ENCODE measurements around the gene DENND2D. TPM values are rescaled to one million over a fixed set of nuclear protein-coding genes. Genes with fewer than 3 reads are reported as not detected.

DENND2D gene
- total RNA-seq, 4 donors from 2014 or later: 25.3 to 37.1 (median 31.8) TPM

GRCh38 chr1:111183308-111184069, 17.0 kb downstream of the DENND2D start:
- H3K4me1 ChIP-seq: peaks cover 9% of the 10 kb centered on the region
- no peak overlapping the region for H3K27ac ChIP-seq
- H3K36me3 ChIP-seq: peaks cover 43% of the 10 kb centered on the region
- H3K4me3 ChIP-seq: no peak overlapping the region
- no peak for TF ChIP-seq POLR2AphosphoS5 (IDR thresholded peaks at IDR 0.05)
- TF ChIP-seq CTCF (IDR thresholded peaks at IDR 0.05): no peak
- no peak for TF ChIP-seq POLR2A (IDR thresholded peaks at IDR 0.05)
- TF ChIP-seq EP300 (IDR thresholded peaks at IDR 0.05): no peak
- no peak for DNase-seq (ENCODE audit: low spot score in 2 of 2)
- 83% methylated on average over 6 of the region's 6 CpGs for whole genome bisulfite sequencing
- no peaks in the 10 kb centered on the region for H3K9me3 ChIP-seq
- no peaks in the 10 kb centered on the region for H3K27me3 ChIP-seq

GRCh38 chr1:111182052-111182451, 18.4 kb downstream of the DENND2D start:
- 98% methylated on average over 2 of the region's 2 CpGs for WGBS

GRCh38 chr1:111179968-111180533, 20.4 kb downstream of the DENND2D start:
- peaks cover 30% of the 10 kb centered on the region for H3K36me3 ChIP-seq
- no peak overlapping the region for H3K27ac ChIP-seq
- H3K4me3 ChIP-seq: no peak overlapping the region
- peaks cover 9% of the 10 kb centered on the region for H3K4me1 ChIP-seq
- H3K9me3 ChIP-seq: no peaks in the 10 kb centered on the region
- H3K27me3 ChIP-seq: no peaks in the 10 kb centered on the region
- TF ChIP-seq POLR2A (IDR thresholded peaks at IDR 0.05) (no peak), CTCF (IDR thresholded peaks at IDR 0.05) (no peak), POLR2AphosphoS5 (IDR thresholded peaks at IDR 0.05) (no peak), EP300 (IDR thresholded peaks at IDR 0.05) (no peak)
- no peak for DNase-seq (ENCODE audit: low spot score in 2 of 2)

More at GRCh38 chr1:111182052-111182451, 18.4 kb downstream of the DENND2D start:
- DNase-seq (ENCODE audit: low spot score in 2 of 2): no peak
- Histone ChIP-seq H3K27ac (no peak overlapping the region), H3K9me3 (no peaks in the 10 kb centered on the region), H3K27me3 (no peaks in the 10 kb centered on the region), H3K36me3 (peaks cover 32% of the 10 kb centered on the region), H3K4me1 (peaks cover 9% of the 10 kb centered on the region), H3K4me3 (no peak overlapping the region)
- TF ChIP-seq EP300 (IDR thresholded peaks at IDR 0.05): no peak
- no peak for TF ChIP-seq POLR2AphosphoS5 (IDR thresholded peaks at IDR 0.05)

- no peak for DNase-seq (ENCODE audit: low spot score in 2 of 2)
- no peak overlapping the region for H3K4me3 ChIP-seq
- no peaks in the 10 kb centered on the region for H3K27me3 ChIP-seq
- no peak overlapping the region for H3K27ac ChIP-seq
- no peak for TF ChIP-seq CTCF (IDR thresholded peaks at IDR 0.05)
- no peak for TF ChIP-seq POLR2AphosphoS5 (IDR thresholded peaks at IDR 0.05)
- TF ChIP-seq POLR2A (IDR thresholded peaks at IDR 0.05): no peak
- no peak for TF ChIP-seq EP300 (IDR thresholded peaks at IDR 0.05)
- H3K4me1 ChIP-seq: no peaks in the 10 kb centered on the region
- no peaks in the 10 kb centered on the region for H3K9me3 ChIP-seq
- H3K36me3 ChIP-seq: peaks cover 45% of the 10 kb centered on the region
- WGBS: 57% methylated on average over 1 of the region's 1 CpG
Measured at GRCh38 chr1:111176678-111177077, 23.8 kb downstream of the DENND2D start.

- no peak for TF ChIP-seq CTCF (IDR thresholded peaks at IDR 0.05)
- TF ChIP-seq POLR2A (IDR thresholded peaks at IDR 0.05): no peak
- no peak for TF ChIP-seq EP300 (IDR thresholded peaks at IDR 0.05)
- no peak for TF ChIP-seq POLR2AphosphoS5 (IDR thresholded peaks at IDR 0.05)
- no peaks in the 10 kb centered on the region for H3K4me1 ChIP-seq
- WGBS: 94% methylated on average over 3 of the region's 3 CpGs
- peaks cover 50% of the 10 kb centered on the region for H3K36me3 ChIP-seq
- no peak for DNase-seq (ENCODE audit: low spot score in 2 of 2)
- no peak overlapping the region for H3K4me3 ChIP-seq
- H3K27me3 ChIP-seq: no peaks in the 10 kb centered on the region
- no peaks in the 10 kb centered on the region for H3K9me3 ChIP-seq
- H3K27ac ChIP-seq: no peak overlapping the region
Measured at GRCh38 chr1:111175349-111175748, 25.1 kb downstream of the DENND2D start.

Data from suprapubic skin (tissue), 4 donors.